COLO668 (cell line): ENCODE results near the gene NLGN1.

ENCODE experiments used
- DNase-seq: peaks from one replicate; lab custom pipeline; 2025; ENCODE audit not compliant: unreplicated experiment; lab: John Stamatoyannopoulos, UW

The NLGN1 gene

DNA sequence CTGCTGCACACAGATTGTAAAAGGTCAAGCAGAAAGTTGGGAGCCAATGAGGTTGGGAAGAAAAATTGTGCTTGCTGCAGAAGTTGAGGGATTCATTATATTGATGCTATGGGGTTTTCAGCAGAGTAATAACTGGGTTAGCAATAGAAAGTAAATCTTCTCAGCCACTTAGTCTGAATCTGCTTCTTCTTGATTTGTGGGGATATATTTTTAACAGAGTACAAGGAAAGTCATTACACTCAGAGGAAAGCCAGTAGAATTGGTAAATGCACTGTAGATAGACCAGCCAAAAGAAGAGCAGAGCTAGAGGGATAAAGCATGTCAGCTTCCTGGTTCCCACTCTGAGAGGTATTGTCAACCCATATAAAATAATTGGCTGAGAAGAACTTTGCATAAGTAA, 663.6 kb downstream of the NLGN1 start:
- DNase-seq, result no peak

DNA sequence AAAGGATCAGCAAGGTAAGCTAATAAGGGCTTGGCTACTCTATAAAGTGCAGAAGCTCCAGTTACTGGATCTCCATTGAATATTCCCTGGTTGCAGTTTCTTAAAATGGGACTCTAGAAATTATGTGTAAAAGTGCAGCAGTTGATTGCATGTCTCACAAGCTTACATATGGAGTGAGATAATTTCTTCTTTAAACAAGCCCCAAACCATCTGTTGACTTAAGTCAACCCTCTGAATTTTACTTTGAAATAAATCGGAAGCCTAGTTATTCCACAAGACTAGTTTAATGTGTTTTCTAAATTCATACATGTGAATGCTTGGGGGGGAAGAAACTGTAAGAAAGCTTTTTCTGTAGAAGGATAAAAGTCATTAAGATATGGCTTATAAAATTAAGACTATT, 664.2 kb downstream of the NLGN1 start:
- DNase-seq, result no peak

DNA sequence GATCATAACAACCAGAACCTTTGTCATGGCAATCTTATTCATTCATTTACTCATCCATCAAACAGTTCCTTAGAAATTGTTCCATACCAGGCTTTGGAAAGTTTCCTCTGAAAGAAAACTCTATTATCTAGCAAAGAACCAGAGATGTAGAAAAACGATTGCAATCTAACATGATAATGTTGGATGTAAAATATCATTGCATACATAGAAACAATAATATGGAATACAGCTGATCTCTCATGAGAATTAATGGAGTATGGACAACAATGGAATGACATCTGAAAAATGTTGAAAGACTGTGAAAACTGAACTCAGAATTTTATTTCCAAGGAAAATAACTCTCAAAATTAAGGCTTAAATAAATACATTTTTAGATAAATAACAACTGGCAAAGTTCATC, 665.4 kb downstream of the NLGN1 start:
- no peak for DNase-seq

DNA sequence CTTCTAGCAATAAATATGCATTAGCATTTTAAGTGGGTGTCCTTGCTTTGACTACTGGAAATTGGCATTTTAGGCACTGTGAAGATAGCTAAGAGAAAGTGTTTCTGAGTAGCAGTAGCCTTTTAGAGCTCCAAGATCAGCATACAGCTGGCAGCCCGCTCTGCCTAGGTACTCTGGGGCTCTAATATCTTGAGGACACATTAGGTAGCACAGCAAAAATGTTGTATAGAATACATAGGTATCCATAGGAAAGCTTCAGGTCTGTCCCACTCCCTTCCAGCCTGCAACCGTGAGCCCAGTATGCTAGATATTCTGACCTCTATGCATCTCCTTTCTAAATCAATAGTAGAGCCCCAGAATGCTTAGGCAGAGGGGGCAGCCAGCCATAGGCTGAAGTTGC, 670.5 kb downstream of the NLGN1 start:
- no peak for DNase-seq

- DNase-seq, result no peak
These were observed 675.1 kb downstream of the NLGN1 start for GRCh38 chr3:174072675-174073074.

DNA sequence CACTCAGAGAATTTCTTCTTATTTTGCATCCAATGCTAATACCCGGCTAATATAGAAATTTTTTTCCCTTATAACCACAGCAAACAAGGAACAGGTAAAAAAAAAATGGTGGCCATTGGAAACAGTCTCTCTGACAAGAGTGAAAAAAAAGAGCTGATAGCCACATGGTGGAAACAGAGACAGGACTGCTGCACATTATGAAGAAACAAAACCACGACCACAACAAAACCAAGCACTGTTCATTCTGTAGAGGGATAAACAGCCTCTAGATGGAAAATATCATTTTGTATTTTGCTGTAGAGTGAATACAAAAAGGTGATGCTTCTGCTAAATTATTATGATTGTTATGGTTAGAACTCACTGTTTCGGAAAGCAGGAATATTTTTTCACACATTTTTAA, 686.2 kb downstream of the NLGN1 start:
- no peak for DNase-seq

GRCh38 chr3:174089592-174089991, 692.0 kb downstream of the NLGN1 start:
- DNase-seq, result no peak

DNA sequence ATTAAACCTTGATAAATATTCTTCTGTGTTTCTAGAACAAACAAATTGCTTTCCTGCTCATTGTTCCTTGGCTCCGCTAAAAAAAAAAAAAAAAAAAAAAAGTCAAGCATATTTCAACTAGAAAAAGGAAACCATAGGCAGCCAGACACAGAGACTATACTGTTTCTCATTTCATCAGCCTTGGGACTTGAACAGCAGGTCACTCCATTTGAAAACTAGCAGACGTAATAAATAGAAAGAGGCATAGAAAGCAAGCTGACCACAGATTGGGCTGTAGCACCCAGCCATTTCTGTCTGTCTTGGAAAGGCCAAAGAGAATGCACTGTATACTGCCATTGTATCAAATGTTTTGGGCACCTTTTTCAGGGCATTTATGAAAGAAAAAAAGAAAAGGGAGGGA, 697.1 kb downstream of the NLGN1 start:
- DNase-seq, result no peak

GRCh38 chr3:174097686-174098085, 700.1 kb downstream of the NLGN1 start:
- no peak for DNase-seq

GRCh38 chr3:174098746-174099145, 701.2 kb downstream of the NLGN1 start:
- DNase-seq, result no peak

DNA sequence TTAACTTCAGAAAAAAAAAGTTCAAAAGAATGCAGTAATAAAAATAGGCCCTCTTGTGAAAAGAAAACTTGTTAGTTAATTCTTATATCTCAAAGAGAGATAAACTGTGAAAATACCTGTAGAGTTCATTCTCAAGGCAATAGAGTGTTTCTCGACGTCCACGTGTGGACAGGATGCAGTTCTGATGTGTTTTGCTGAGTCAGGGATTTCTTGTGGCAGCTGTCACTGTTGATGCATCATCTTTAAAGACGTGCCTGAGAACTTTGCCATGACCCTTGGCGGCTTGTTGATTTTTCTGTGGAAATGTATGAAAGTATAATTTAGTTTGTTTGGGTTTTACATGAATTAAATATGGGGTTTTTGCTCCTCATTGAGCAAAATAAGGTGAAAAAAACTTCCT, 702.2 kb downstream of the NLGN1 start:
- DNase-seq, result no peak

GRCh38 chr3:174100744-174101143, 703.2 kb downstream of the NLGN1 start:
- DNase-seq, result no peak

DNA sequence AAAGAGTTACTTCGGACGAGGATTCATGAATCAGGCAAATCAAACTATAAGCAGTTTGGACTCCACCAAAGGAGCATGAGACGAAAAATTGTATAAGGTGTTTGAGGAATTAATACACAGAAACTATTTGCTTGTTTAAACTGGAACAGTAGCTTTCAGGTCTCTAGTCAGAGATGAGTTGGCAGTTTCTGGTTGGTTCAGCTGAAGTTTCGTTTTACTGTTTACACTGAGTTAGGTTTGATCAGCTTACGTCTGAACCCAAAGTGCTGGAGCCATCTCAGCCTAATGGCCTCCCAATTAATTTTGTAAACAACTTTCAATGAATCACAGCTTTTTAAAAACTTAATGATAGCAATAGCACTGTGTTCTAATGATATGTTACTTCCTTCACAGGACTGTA, 703.7 kb downstream of the NLGN1 start:
- DNase-seq, result no peak

GRCh38 chr3:174102274-174102673, 704.7 kb downstream of the NLGN1 start:
- no peak for DNase-seq

DNA sequence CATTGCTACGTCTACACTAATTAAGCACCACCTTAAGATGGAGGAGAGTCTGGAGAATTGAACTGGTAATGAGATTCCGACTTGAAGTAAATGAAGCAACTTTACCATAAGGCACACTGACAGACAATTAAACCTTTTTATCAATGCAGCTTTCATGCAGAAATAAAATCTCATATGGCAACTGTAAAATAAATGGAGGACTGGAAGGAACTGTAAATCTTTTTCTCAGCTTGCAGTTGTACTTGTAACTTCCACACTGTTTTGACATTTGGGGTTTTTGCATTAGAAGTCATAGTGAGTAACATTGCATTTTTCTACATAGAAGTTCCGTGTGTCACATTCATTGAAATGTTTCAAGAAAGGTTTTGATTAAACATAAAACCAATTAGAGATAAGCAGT, 705.3 kb downstream of the NLGN1 start:
- DNase-seq, result no peak

DNA sequence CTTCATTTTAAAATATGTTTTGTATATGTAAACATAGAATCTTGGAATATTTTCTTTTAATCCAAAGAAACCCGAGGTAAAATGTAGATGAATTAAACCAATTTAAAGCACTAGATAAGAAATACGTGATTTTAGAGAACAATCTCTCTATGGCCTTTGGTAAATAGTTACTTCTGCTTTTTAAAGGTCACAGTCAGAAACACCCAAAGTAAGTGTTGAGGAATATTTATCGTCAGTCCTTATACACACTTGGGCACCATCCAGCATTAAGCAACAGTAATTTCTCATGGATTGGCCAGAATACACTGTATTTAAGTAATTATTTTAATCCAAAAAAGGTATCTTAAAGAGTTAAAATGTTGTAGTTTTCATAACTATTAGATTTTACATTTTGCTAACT, 713.2 kb downstream of the NLGN1 start:
- no peak for DNase-seq

DNA sequence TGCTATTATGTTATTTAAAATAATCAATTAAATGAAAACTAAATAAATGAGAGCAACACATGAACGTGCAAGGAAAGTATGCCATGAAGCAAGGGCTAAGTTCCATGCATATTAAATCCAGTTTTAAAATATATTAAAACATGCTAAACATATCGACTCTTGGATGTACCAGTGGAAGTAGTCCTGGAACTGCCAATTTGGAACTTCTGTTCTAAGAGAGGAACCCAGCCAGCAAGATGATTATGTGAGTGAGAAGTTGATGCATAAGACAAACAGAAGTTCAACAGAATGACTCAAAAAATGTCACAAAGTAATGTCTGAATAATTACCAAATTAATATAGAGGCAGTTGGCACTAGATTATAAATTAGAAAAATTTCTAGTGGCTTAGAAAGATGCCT, 714.2 kb downstream of the NLGN1 start:
- DNase-seq, result no peak

DNA sequence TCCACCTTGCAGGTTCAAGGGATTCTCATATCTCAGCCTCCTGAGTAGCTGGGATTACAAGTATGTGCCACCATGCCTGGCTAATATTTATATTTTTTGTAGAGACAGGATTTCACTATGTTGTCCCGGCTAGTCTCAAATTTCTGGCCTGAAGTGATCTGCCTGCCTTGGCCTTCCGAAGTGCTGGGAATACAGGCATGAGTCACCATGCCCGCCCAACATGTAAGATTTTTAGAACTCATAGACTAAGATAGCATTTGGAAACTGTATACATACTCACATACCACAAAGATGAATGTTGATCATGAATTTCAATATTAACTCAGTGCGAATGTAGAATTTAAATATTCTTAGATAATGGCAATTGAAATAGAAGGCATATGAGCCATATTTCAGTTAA, 718.9 kb downstream of the NLGN1 start:
- no peak for DNase-seq

DNA sequence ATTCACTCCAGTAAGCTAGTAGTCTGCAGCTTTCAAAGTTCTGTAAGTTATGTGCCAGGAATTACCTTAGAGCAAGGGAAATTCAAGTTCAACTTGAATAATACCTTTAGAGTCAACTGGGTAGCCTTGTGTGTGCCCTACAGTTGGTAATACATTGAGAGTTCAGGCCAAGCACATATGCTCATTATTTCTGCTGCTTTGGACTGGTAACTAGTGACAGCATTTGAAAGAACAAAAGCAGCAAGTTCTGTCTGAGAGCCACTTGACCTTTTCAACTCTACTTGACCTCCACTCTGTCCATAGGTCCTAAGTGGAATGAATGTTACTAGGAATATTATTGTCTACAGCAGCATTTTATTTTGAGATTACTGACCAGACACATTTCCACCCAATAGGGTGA, 723.5 kb downstream of the NLGN1 start:
- DNase-seq, result no peak

DNA sequence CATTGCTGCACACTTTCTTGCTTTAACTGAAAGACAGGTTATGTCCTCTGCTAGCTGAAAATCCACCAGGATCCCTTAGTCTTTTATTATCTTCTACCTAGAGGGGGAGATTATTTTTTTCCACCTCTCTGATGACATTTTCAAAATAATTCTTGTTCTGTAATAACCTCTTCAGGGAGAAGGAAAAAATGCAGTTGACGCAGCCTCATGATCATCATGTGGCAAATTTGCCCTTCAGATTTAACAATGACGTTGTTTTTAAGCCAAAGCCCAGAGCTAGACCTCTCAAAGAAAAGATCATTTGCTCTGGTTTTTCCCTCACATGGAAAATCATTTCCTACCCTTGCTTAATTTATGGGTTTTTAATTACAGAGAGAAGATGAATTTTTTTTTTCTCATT, 724.9 kb downstream of the NLGN1 start:
- no peak for DNase-seq

GRCh38 chr3:174125267-174125824, 727.8 kb downstream of the NLGN1 start:
- no peak for DNase-seq

- DNase-seq, result no peak
These were observed 729.6 kb downstream of the NLGN1 start for GRCh38 chr3:174126990-174127758.

DNA sequence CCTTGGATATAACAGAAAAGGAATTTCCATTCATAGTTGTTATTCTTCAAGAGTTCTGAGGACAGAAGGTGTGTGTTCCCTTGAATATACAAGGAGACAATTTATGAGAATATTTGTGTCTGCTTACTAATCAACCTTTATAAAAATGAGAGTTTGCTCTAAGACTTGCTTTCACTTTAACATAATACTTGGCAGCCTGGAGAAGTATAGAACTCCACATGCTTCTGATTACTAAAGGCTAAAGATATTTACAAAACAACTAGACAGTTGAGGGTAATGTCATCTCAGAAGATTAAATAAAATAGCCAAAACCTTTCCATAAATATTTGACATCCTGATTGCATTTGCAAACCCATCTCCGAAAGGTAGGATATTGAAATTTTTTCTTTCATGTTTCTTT, 734.5 kb downstream of the NLGN1 start:
- no peak for DNase-seq
